Liver (tissue), 9 donors: Measurements from ENCODE around the gene GRAMD2A. TPM values are rescaled to one million over a fixed set of nuclear protein-coding genes. Genes with fewer than 3 reads are reported as not detected.

Experiments used
- DNase-seq: peaks from one replicate; pipeline ENCODE4 v3.0.0-alpha.2; 2017; ENCODE audit warnings: low spot score
- H3K27ac ChIP-seq, 2 donors: one replicate each; pipeline ENCODE4 v1.7.0; 2013; ENCODE audit warnings: inconsistent platforms in 2 of 2, low read length in 2 of 2, control low read depth in 1 of 2, low read depth in 1 of 2, mild to moderate bottlenecking in 1 of 2
- H3K27me3 ChIP-seq, 4 donors: one replicate each; pipeline versions ENCODE4 v1.6.1 to v1.7.0; 2013; ENCODE audit warnings: low read length in 3 of 4, inconsistent platforms in 1 of 4, mild to moderate bottlenecking in 1 of 4, moderate library complexity in 1 of 4; ENCODE audit not compliant: control insufficient read depth in 4 of 4, insufficient read depth in 4 of 4
- H3K36me3 ChIP-seq, 4 donors: one replicate each; pipeline versions ENCODE4 v1.6.1 to v1.7.0; 2013; ENCODE audit warnings: low read length in 3 of 4, mild to moderate bottlenecking in 3 of 4, low read depth in 1 of 4, moderate library complexity in 1 of 4; ENCODE audit not compliant: control insufficient read depth in 4 of 4, insufficient read depth in 3 of 4
- H3K4me1 ChIP-seq, 4 donors: one replicate each; pipeline versions ENCODE4 v1.6.1 to v1.7.0; 2013; ENCODE audit warnings: low read length in 3 of 4, mild to moderate bottlenecking in 3 of 4, moderate library complexity in 1 of 4; ENCODE audit not compliant: control insufficient read depth in 4 of 4, insufficient read depth in 4 of 4
- H3K4me3 ChIP-seq, 3 donors: one replicate each; pipeline versions ENCODE4 v1.6.1 to v1.7.0; 2013; ENCODE audit warnings: low read length in 3 of 3, control low read depth in 1 of 3, low read depth in 1 of 3, mild to moderate bottlenecking in 1 of 3
- H3K9ac ChIP-seq, 2 donors: one replicate each; pipeline ENCODE4 v1.7.0; 2013; ENCODE audit warnings: low read length in 2 of 2, mild to moderate bottlenecking in 2 of 2, moderate library complexity in 2 of 2, control low read depth in 1 of 2, low read depth in 1 of 2
- H3K9me3 ChIP-seq, 4 donors: one replicate each; pipeline versions ENCODE4 v1.6.1 to v1.7.0; 2013; ENCODE audit warnings: low read length in 3 of 4; ENCODE audit not compliant: control insufficient read depth in 4 of 4
- ATF3 ChIP-seq: IDR thresholded peaks from 2 replicates; pipeline ENCODE4 v1.6.1; 2016; ENCODE audit warnings: antibody characterized with exemption
- CTCF ChIP-seq: fragments of 150-350 bp; IDR thresholded peaks from 2 replicates; pipeline ENCODE4 v1.5.1; 2017; ENCODE audit warnings: improper control_type of control experiment, low read depth, low read length; ENCODE audit not compliant: missing input control
- EGR1 ChIP-seq, 2 donors: IDR thresholded peaks; 2 replicates each; pipeline ENCODE4 v1.6.1; 2016 to 2018; ENCODE audit warnings: antibody characterized with exemption in 2 of 2, low read depth in 2 of 2
- FOXA1 ChIP-seq: IDR thresholded peaks from 2 replicates; pipeline ENCODE4 v1.6.1; 2016; ENCODE audit warnings: antibody characterized with exemption
- FOXA2 ChIP-seq: IDR thresholded peaks from 2 replicates; pipeline ENCODE4 v1.6.1; 2016; ENCODE audit warnings: antibody characterized with exemption
- GABPA ChIP-seq, 2 donors: IDR thresholded peaks in 1 of 2; conservative IDR thresholded peaks in 1 of 2; 2 replicates each; pipeline ENCODE4 v1.6.1; 2016; ENCODE audit warnings: antibody characterized with exemption in 2 of 2, mild to moderate bottlenecking in 1 of 2, moderate library complexity in 1 of 2
- HNF4A ChIP-seq, 2 donors: conservative IDR thresholded peaks; 2 replicates each; pipeline ENCODE4 v1.6.1; 2016; ENCODE audit warnings: antibody characterized with exemption in 2 of 2, mild to moderate bottlenecking in 2 of 2
- HNF4G ChIP-seq: IDR thresholded peaks from 2 replicates; pipeline ENCODE4 v1.6.1; 2016; ENCODE audit warnings: antibody characterized with exemption
- JUND ChIP-seq, 2 donors: IDR thresholded peaks; 2 replicates each; pipeline ENCODE4 v1.6.1; 2016; ENCODE audit warnings: antibody characterized with exemption in 2 of 2
- MAX ChIP-seq: IDR thresholded peaks from 2 replicates; pipeline ENCODE4 v1.6.1; 2016; ENCODE audit warnings: antibody characterized with exemption
- NR2F2 ChIP-seq: IDR thresholded peaks from 2 replicates; pipeline ENCODE4 v1.6.1; 2016; ENCODE audit warnings: antibody characterized with exemption
- RAD21 ChIP-seq, 2 donors: IDR thresholded peaks; 2 replicates each; pipeline ENCODE4 v1.6.1; 2016; ENCODE audit warnings: antibody characterized with exemption in 2 of 2, mild to moderate bottlenecking in 2 of 2
- REST ChIP-seq: IDR thresholded peaks from 2 replicates; pipeline ENCODE4 v1.6.1; 2016; ENCODE audit warnings: antibody characterized with exemption, mild to moderate bottlenecking
- RXRA ChIP-seq, 2 donors: IDR thresholded peaks; 2 replicates each; pipeline ENCODE4 v1.6.1; 2017 to 2018; ENCODE audit warnings: antibody characterized with exemption in 2 of 2, mild to moderate bottlenecking in 1 of 2
- SP1 ChIP-seq: IDR thresholded peaks from 2 replicates; pipeline ENCODE4 v1.6.1; 2018; ENCODE audit warnings: antibody characterized with exemption, mild to moderate bottlenecking
- TAF1 ChIP-seq: conservative IDR thresholded peaks from 2 replicates; pipeline ENCODE4 v1.6.1; 2016; ENCODE audit warnings: antibody characterized with exemption, mild to moderate bottlenecking
- YY1 ChIP-seq: IDR thresholded peaks from 2 replicates; pipeline ENCODE4 v1.6.1; 2016; ENCODE audit warnings: antibody characterized with exemption, mild to moderate bottlenecking
- ZBTB33 ChIP-seq: IDR thresholded peaks from 2 replicates; pipeline ENCODE4 v1.6.1; 2016; ENCODE audit warnings: antibody characterized with exemption
- WGBS: extraction: QIAGEN DNeasy Blood & Tissue Kit; methylation state at CpG from one replicate; pipeline ENCODE4 v1.1.7; 2013; 5-methylcytosine and 5-hydroxymethylcytosine counted together
- polyA plus RNA-seq, 2 donors: library from polyadenylated mRNA; stranded (reverse) in 1 of 2; unstranded in 1 of 2; fragments of 200-250 nt in 1 of 2; fragments of >200 nt in 1 of 2; fragmentation: Nextera tagmentation in 1 of 2; extraction: Ambion mirVana in 1 of 2; gene quantifications; one replicate each; pipeline versions ENCODE4 v1.2.1 to v1.2.3, GENCODE V29; 2013 to 2015
- total RNA-seq, 2 donors: library from RNA; depleted of rRNA; stranded (reverse); fragments of >200 nt; gene quantifications; one replicate each; pipeline ENCODE4 v1.2.3, GENCODE V29; 2014
- donor health status: healthy.
- donor health status: healthy.
- donor health status: healthy.
- donor health status: healthy.
- donor health status: healthy.

The GRAMD2A gene
- total and polyA plus RNA-seq, 4 donors: not detected

- no peak overlapping the region for H3K9ac ChIP-seq
- DNase-seq: no peak
- no peaks in the 10 kb centered on the region for H3K36me3 ChIP-seq
- H3K4me1 ChIP-seq: no peaks in the 10 kb centered on the region
- WGBS: 94% methylated on average over 4 of the region's 4 CpGs
- no peak overlapping the region for H3K4me3 ChIP-seq
- no peaks in the 10 kb centered on the region for H3K27me3 ChIP-seq
- TF ChIP-seq FOXA2: no peak
- no peak for TF ChIP-seq GABPA (IDR thresholded peaks at IDR 0.05 in 1 of 2, conservative IDR thresholded peaks at IDR 0.05 in 1 of 2)
- TF ChIP-seq ATF3: no peak
- no peak for TF ChIP-seq JUND (IDR thresholded peaks at IDR 0.05)
- TF ChIP-seq TAF1: no peak
- TF ChIP-seq HNF4G: no peak
- TF ChIP-seq SP1: no peak
- TF ChIP-seq HNF4A (conservative IDR thresholded peaks at IDR 0.05): no peak
- TF ChIP-seq YY1: no peak
- no peak for TF ChIP-seq REST
- no peak for TF ChIP-seq MAX
- TF ChIP-seq NR2F2: no peak
- no peak for TF ChIP-seq EGR1 (IDR thresholded peaks at IDR 0.05; ENCODE audit: low read depth in 2 of 2)
- TF ChIP-seq RAD21 (IDR thresholded peaks at IDR 0.05): no peak
- TF ChIP-seq FOXA1: no peak
- no peak for TF ChIP-seq RXRA (IDR thresholded peaks at IDR 0.05)
- TF ChIP-seq ZBTB33: no peak
- no peak for TF ChIP-seq CTCF
- no peaks in the 10 kb centered on the region for H3K9me3 ChIP-seq
- H3K27ac ChIP-seq: no peak overlapping the region
These were observed 67.3 kb downstream of the GRAMD2A start for GRCh38 chr15:72130272-72130671.

GRCh38 chr15:72128359-72128758 lies 69.2 kb downstream of the GRAMD2A start:
- Histone ChIP-seq H3K4me3 (no peak overlapping the region), H3K36me3 (no peaks in the 10 kb centered on the region), H3K27ac (no peak overlapping the region), H3K9me3 (no peaks in the 10 kb centered on the region), H3K9ac (no peak overlapping the region), H3K27me3 (no peaks in the 10 kb centered on the region), H3K4me1 (no peaks in the 10 kb centered on the region)
- no peak for DNase-seq
- TF ChIP-seq EGR1 (IDR thresholded peaks at IDR 0.05; ENCODE audit: low read depth in 2 of 2) (no peak), FOXA2 (no peak), NR2F2 (no peak), CTCF (no peak), RAD21 (IDR thresholded peaks at IDR 0.05) (no peak), MAX (no peak), YY1 (no peak), FOXA1 (no peak), GABPA (IDR thresholded peaks at IDR 0.05 in 1 of 2, conservative IDR thresholded peaks at IDR 0.05 in 1 of 2) (no peak), HNF4A (conservative IDR thresholded peaks at IDR 0.05) (no peak), ZBTB33 (no peak), RXRA (IDR thresholded peaks at IDR 0.05) (no peak), JUND (IDR thresholded peaks at IDR 0.05) (no peak), TAF1 (no peak), ATF3 (no peak)
